ENCODE data around the gene TRIM41.

TRIM41 gene

DNA sequence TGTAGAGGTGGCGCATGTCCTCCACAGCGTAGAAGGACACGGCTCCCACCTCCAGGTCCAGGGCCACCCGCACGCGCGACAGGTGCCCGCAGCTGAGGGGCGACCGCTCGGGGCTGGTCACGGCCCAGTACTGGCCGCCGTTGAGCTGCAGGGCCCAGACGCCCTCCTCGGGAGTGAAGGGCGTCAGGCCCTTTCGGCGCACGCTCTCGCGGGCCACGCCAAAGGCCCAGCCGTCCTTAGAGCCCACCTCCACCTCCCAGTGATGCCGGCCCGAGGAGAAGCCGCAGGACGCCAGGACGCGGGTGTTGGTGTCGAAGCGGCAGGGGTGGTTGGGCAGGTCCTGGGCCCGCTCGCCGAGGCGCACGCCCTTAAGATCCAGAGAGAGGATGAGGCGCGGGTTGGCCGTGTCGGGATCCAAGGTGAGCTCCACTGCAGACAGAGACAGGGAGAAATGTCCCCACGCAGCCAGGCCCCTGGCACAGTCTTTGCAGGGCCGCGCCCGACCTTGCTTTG is 27.8 kb upstream of the TRIM41 start:
- no peak for DNase-seq (ENCODE audit: extremely low read depth, low read depth)
- TF ChIP-seq, protein P1, sequence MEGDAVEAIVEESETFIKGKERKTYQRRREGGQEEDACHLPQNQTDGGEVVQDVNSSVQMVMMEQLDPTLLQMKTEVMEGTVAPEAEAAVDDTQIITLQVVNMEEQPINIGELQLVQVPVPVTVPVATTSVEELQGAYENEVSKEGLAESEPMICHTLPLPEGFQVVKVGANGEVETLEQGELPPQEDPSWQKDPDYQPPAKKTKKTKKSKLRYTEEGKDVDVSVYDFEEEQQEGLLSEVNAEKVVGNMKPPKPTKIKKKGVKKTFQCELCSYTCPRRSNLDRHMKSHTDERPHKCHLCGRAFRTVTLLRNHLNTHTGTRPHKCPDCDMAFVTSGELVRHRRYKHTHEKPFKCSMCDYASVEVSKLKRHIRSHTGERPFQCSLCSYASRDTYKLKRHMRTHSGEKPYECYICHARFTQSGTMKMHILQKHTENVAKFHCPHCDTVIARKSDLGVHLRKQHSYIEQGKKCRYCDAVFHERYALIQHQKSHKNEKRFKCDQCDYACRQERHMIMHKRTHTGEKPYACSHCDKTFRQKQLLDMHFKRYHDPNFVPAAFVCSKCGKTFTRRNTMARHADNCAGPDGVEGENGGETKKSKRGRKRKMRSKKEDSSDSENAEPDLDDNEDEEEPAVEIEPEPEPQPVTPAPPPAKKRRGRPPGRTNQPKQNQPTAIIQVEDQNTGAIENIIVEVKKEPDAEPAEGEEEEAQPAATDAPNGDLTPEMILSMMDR (IDR thresholded peaks at IDR 0.05; ENCODE audit: low read depth, low read length) = no peak

DNA sequence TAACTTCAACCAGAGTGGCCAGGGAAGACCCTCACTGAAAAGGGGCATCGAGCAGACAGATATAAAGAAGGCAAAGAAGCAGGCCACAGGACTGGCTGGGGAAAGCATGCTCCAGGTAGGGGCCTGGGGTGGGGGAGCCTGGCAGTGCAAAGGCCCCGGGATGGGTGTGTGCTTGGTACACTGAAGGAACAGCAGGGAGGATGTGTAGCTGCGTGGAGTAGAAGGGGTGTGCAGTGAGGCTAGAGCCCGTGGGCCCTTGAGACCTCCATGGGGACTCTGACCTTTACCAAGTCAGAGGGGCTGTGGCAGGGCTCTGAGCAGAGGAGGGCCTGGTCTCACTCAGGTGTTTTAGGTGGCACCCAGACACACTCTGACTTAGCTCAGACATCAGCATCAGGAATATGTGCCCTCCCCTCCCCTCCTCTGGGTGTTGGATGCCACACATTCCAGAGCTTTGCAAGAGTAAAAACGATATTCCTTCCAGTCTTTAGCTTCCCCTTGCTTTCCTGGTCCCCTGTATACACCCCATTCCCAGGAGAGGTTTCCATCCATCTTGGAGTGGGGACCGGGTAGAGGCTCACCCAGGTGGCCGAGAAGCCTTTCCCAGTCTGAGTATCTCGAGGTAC is 25.6 kb upstream of the TRIM41 start:
- DNase-seq (ENCODE audit: extremely low read depth, low read depth) = no peak
- TF ChIP-seq, protein P1 (IDR thresholded peaks at IDR 0.05; ENCODE audit: low read depth, low read length) = no peak

DNA sequence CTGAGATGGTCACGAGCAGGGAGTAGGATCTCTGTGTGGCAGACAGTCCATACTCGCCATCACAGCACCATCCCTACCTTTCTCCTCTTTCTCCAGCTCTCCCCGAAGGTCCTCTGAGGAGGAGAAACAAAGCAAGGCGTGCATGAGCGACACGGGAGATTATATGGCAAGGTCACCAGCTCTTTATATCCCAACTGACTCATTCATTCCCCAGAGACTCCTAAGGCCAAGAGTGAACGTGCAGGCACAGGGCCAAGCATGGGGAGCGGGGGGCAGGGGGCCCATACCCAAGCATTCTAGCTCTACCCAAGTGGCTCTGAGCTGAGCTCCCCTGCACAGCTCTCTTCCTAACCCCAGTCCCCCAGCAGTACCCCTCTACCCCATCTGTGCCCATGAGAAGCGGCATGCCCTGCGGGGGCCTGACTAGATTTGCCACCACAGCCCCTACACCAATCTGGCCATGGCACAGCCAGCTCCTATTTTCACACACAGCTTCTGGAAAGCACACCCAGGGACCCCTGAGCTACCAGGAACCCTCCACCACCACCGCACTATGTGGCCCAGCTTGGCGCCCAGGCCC is 24.9 kb upstream of the TRIM41 start:
- TF ChIP-seq, protein P1 (IDR thresholded peaks at IDR 0.05; ENCODE audit: low read depth, low read length) = no peak
- DNase-seq (ENCODE audit: extremely low read depth, low read depth) = no peak

DNA sequence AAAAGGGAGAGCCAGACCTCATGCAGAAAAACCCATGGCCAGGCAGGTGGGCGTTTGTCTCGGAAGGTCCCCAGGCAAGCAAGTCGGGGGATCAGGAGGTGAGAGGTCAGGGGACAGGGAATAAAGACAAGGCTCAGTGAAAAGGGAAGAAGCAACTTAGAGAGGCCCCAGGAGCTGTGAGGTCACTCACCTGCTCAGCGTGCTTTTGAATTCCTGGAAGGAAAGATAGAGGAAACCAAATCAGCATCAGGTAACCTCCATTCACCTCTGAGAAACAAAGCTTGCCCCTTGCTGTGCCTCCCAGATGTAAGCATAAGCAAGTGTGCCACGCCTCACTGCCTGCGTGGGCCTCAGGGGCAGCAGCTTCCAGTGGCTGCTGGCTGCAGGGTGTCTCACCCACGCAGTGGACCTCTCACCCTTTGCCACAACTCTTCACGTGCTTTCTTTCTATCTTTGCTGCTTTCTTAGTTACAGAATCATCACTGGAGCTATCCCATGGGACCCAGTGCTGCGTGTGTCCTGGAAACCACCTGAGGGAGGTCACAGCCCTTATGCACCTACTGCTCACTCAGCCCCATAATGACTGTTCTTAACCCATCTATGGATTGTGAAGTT is 24.1 kb upstream of the TRIM41 start:
- no peak for DNase-seq (ENCODE audit: extremely low read depth, low read depth)
- TF ChIP-seq, protein P1 (IDR thresholded peaks at IDR 0.05; ENCODE audit: low read depth, low read length) = no peak

GRCh38 chr5:181199881-181200638 is 23.0 kb upstream of the TRIM41 start:
- DNase-seq (ENCODE audit: extremely low read depth, low read depth) = no peak
- TF ChIP-seq, protein P1 (IDR thresholded peaks at IDR 0.05; ENCODE audit: low read depth, low read length) = no peak

- TF ChIP-seq, protein P1 (IDR thresholded peaks at IDR 0.05; ENCODE audit: low read depth, low read length) = no peak
- DNase-seq (ENCODE audit: extremely low read depth, low read depth) = no peak
These were observed 22.3 kb upstream of the TRIM41 start for GRCh38 chr5:181200816-181201215.
